ENCODE data around the gene RHOJ. TPM values are rescaled to one million over a fixed set of nuclear protein-coding genes. Genes with fewer than 3 reads are reported as not detected.

The RHOJ gene
- polyA plus RNA-seq, 3 donors = not detected

GRCh38 chr14:63212776-63213500 lies 8.7 kb downstream of the RHOJ start:
- H3K9ac ChIP-seq (ENCODE audit: insufficient read depth, low read length, poor library complexity, severe bottlenecking) = no peak overlapping the region
- no CpG with 5 or more reads among the region's 2 CpGs for WGBS (ENCODE audit: insufficient coverage)
- no peaks in the 10 kb centered on the region for H4K20me1 ChIP-seq (ENCODE audit: insufficient read depth, low read length)
- no peak overlapping the region for H3K4me2 ChIP-seq (replicated peaks; ENCODE audit: extremely low read depth, low read length, poor library complexity, severe bottlenecking)
- H3K36me3 Mint-ChIP-seq = no peaks in the 10 kb centered on the region
- no peak overlapping the region for H2AFZ ChIP-seq (ENCODE audit: insufficient read depth, low read depth, low read length, poor library complexity, severe bottlenecking)
- H3K9me3 Mint-ChIP-seq = peaks cover 0 to 2% (median 0%) of the 10 kb centered on the region in 7 donors
- no peaks in the 10 kb centered on the region for H3K4me1 Mint-ChIP-seq
- peaks cover 0 to 3% (median 0%) of the 10 kb centered on the region in 3 donors for H3K27me3 Mint-ChIP-seq (ENCODE audit: low read depth in 3 of 3)
- H3K4me1 ChIP-seq (ENCODE audit: control insufficient read depth in 1 of 2, insufficient read depth in 2 of 2, low read length in 2 of 2) = no peaks in the 10 kb centered on the region
- no peaks in the 10 kb centered on the region for H3K79me2 ChIP-seq (ENCODE audit: insufficient read depth, low read length)
- H3K9me3 ChIP-seq (replicated peaks in 1 of 2; ENCODE audit: control insufficient read depth in 1 of 2, insufficient read depth in 1 of 2, low read length in 2 of 2) = no peaks in the 10 kb centered on the region
- intact Hi-C loops (cut with micrococcal nuclease) = no loop called here
- TF ChIP-seq CTCF (IDR thresholded peaks at IDR 0.05) = no peak
- no peak for DNase-seq
- no peak overlapping the region for H3K4me3 ChIP-seq (replicated peaks in 1 of 3; ENCODE audit: low read depth in 2 of 3, low read length in 3 of 3)
- H3K4me3 Mint-ChIP-seq = no peak overlapping the region
- no peak overlapping the region for H3K27ac Mint-ChIP-seq
- H3K27ac ChIP-seq (ENCODE audit: low read depth in 1 of 2, low read length in 2 of 2) = no peak overlapping the region
- H3K36me3 ChIP-seq (replicated peaks in 1 of 2; ENCODE audit: control insufficient read depth in 1 of 2, insufficient read depth in 2 of 2, low read length in 2 of 2) = no peaks in the 10 kb centered on the region
- H3K27me3 ChIP-seq (ENCODE audit: control insufficient read depth in 2 of 2, insufficient read depth in 2 of 2, low read length in 2 of 2) = no peaks in the 10 kb centered on the region

GRCh38 chr14:63214417-63215196 lies 10.4 kb downstream of the RHOJ start:
- Histone ChIP-seq H3K27ac (ENCODE audit: low read depth in 1 of 2, low read length in 2 of 2) (no peak overlapping the region), H3K4me3 (replicated peaks in 1 of 3; ENCODE audit: low read depth in 2 of 3, low read length in 3 of 3) (no peak overlapping the region), H3K9ac (ENCODE audit: insufficient read depth, low read length, poor library complexity, severe bottlenecking) (no peak overlapping the region), H2AFZ (ENCODE audit: insufficient read depth, low read depth, low read length, poor library complexity, severe bottlenecking) (no peak overlapping the region), H3K27me3 (ENCODE audit: control insufficient read depth in 2 of 2, insufficient read depth in 2 of 2, low read length in 2 of 2) (no peaks in the 10 kb centered on the region), H3K79me2 (ENCODE audit: insufficient read depth, low read length) (no peaks in the 10 kb centered on the region), H3K4me2 (replicated peaks; ENCODE audit: extremely low read depth, low read length, poor library complexity, severe bottlenecking) (no peak overlapping the region), H3K9me3 (replicated peaks in 1 of 2; ENCODE audit: control insufficient read depth in 1 of 2, insufficient read depth in 1 of 2, low read length in 2 of 2) (no peaks in the 10 kb centered on the region), H3K36me3 (replicated peaks in 1 of 2; ENCODE audit: control insufficient read depth in 1 of 2, insufficient read depth in 2 of 2, low read length in 2 of 2) (no peaks in the 10 kb centered on the region), H3K4me1 (ENCODE audit: control insufficient read depth in 1 of 2, insufficient read depth in 2 of 2, low read length in 2 of 2) (no peaks in the 10 kb centered on the region), H4K20me1 (ENCODE audit: insufficient read depth, low read length) (no peaks in the 10 kb centered on the region)
- H3K27me3 Mint-ChIP-seq (ENCODE audit: low read depth in 3 of 3) = peaks cover 0 to 3% (median 0%) of the 10 kb centered on the region in 3 donors
- no peak for DNase-seq
- intact Hi-C loops (cut with micrococcal nuclease) = no loop called here
- H3K27ac Mint-ChIP-seq = no peak overlapping the region
- WGBS (ENCODE audit: insufficient coverage) = 70% methylated on average over 2 of the region's 5 CpGs
- H3K36me3 Mint-ChIP-seq = no peaks in the 10 kb centered on the region
- TF ChIP-seq CTCF (IDR thresholded peaks at IDR 0.05) = no peak
- H3K4me1 Mint-ChIP-seq = no peaks in the 10 kb centered on the region
- peaks cover 0 to 5% (median 0%) of the 10 kb centered on the region in 7 donors for H3K9me3 Mint-ChIP-seq
- no peak overlapping the region for H3K4me3 Mint-ChIP-seq

Data from CD14-positive monocyte (primary cell).